ENCODE measurements around the gene UST. TPM values are rescaled to one million over a fixed set of nuclear protein-coding genes. Genes with fewer than 3 reads are reported as not detected.
"Not testable (repeated sequence)": the region's sequence is repeated elsewhere in the genome, so short reads cannot be mapped to it uniquely, and the experiment has no call there.

Gene UST
- total RNA-seq, 2 experiments from 2014 or later = 1.5 to 2.3 TPM

GRCh38 chr6:148779142-148779562 is 32.3 kb downstream of the UST start:
- H3K27me3 Mint-ChIP-seq = peaks cover 4% of the 10 kb centered on the region
- H3K4me3 Mint-ChIP-seq = no peak overlapping the region
- no peak overlapping the region for H3K27ac Mint-ChIP-seq
- H3K4me1 Mint-ChIP-seq = peaks cover 27% of the 10 kb centered on the region
- ATAC-seq = no peak
- CTCF ChIA-PET = interaction anchor here (1.3 kb wide), 1 partner anchor 219 kb away, joined by 3 read pairs; no protein-coding TSS in a partner anchor
- H3K36me3 Mint-ChIP-seq = no peaks in the 10 kb centered on the region
- H3K9me3 Mint-ChIP-seq (ENCODE audit: low read depth) = no peaks in the 10 kb centered on the region
- no peak for DNase-seq

GRCh38 chr6:148780423-148780822 is 33.6 kb downstream of the UST start:
- not testable (repeated sequence) for H3K4me3 Mint-ChIP-seq; H3K27me3 Mint-ChIP-seq; H3K27ac Mint-ChIP-seq; H3K9me3 Mint-ChIP-seq (ENCODE audit: low read depth); DNase-seq; ATAC-seq; H3K36me3 Mint-ChIP-seq
- peaks cover 27% of the 10 kb centered on the region for H3K4me1 Mint-ChIP-seq
- CTCF ChIA-PET = interaction anchor here (1.0 to 2.3 kb wide), 7 partner anchors 10 to 220 kb away, joined by 3 to 12 read pairs (median 3); partner anchors contain the start of gene UST

GRCh38 chr6:148780918-148781436 is 34.1 kb downstream of the UST start:
- Mint-ChIP-seq H3K4me3 (peak overlapping the region; percentile 55), H3K4me1 (peaks cover 27% of the 10 kb centered on the region), H3K36me3 (no peaks in the 10 kb centered on the region), H3K27ac (peak overlapping the region; percentile 77), H3K27me3 (peaks cover 4% of the 10 kb centered on the region), H3K9me3 (ENCODE audit: low read depth) (no peaks in the 10 kb centered on the region)
- CTCF ChIA-PET = interaction anchor here (1.0 to 2.3 kb wide), 7 partner anchors 10 to 221 kb away, joined by 3 to 12 read pairs (median 3); partner anchors contain the start of gene UST
- DNase-seq (no peak), ATAC-seq (peak; percentile 90)

- CTCF ChIA-PET = interaction anchor here (0.7 kb wide), 2 partner anchors 31 to 138 kb away, joined by 3 to 4 read pairs; no protein-coding TSS in a partner anchor
Observed at GRCh38 chr6:148789948-148790347, 43.1 kb downstream of the UST start.

GRCh38 chr6:148790404-148790803 is 43.6 kb downstream of the UST start:
- DNase-seq = no peak
- Mint-ChIP-seq H3K36me3 (no peaks in the 10 kb centered on the region), H3K27me3 (no peaks in the 10 kb centered on the region), H3K4me3 (no peak overlapping the region), H3K9me3 (ENCODE audit: low read depth) (no peaks in the 10 kb centered on the region), H3K27ac (no peak overlapping the region), H3K4me1 (peaks cover 4% of the 10 kb centered on the region)
- no peak for ATAC-seq
- CTCF ChIA-PET = interaction anchor here (0.7 kb wide), 2 partner anchors 31 to 137 kb away, joined by 3 to 4 read pairs; no protein-coding TSS in a partner anchor

More at GRCh38 chr6:148789948-148790347, 43.1 kb downstream of the UST start:
- no peak overlapping the region for H3K4me3 Mint-ChIP-seq
- H3K9me3 Mint-ChIP-seq (ENCODE audit: low read depth) = no peaks in the 10 kb centered on the region
- no peaks in the 10 kb centered on the region for H3K36me3 Mint-ChIP-seq
- no peaks in the 10 kb centered on the region for H3K27me3 Mint-ChIP-seq
- no peak overlapping the region for H3K27ac Mint-ChIP-seq
- DNase-seq (no peak), ATAC-seq (no peak)
- H3K4me1 Mint-ChIP-seq = peaks cover 4% of the 10 kb centered on the region

GRCh38 chr6:148790817-148791216 is 44.0 kb downstream of the UST start:
- DNase-seq = no peak
- Mint-ChIP-seq H3K4me1 (peaks cover 4% of the 10 kb centered on the region), H3K27me3 (no peaks in the 10 kb centered on the region), H3K36me3 (no peaks in the 10 kb centered on the region), H3K9me3 (ENCODE audit: low read depth) (no peaks in the 10 kb centered on the region), H3K4me3 (no peak overlapping the region), H3K27ac (no peak overlapping the region)
- no peak for ATAC-seq
- CTCF ChIA-PET = no interaction called here

GRCh38 chr6:148791372-148791771 is 44.5 kb downstream of the UST start:
- H3K36me3 Mint-ChIP-seq = no peaks in the 10 kb centered on the region
- H3K9me3 Mint-ChIP-seq (ENCODE audit: low read depth) = no peaks in the 10 kb centered on the region
- CTCF ChIA-PET = no interaction called here
- H3K4me1 Mint-ChIP-seq = peaks cover 4% of the 10 kb centered on the region
- H3K27me3 Mint-ChIP-seq = no peaks in the 10 kb centered on the region
- H3K4me3 Mint-ChIP-seq = no peak overlapping the region
- ATAC-seq (no peak), DNase-seq (no peak)
- H3K27ac Mint-ChIP-seq = no peak overlapping the region

GRCh38 chr6:148793721-148794120 is 46.9 kb downstream of the UST start:
- DNase-seq (no peak), ATAC-seq (no peak)
- H3K27me3 Mint-ChIP-seq = no peaks in the 10 kb centered on the region
- no peak overlapping the region for H3K27ac Mint-ChIP-seq
- peaks cover 4% of the 10 kb centered on the region for H3K4me1 Mint-ChIP-seq
- no peaks in the 10 kb centered on the region for H3K36me3 Mint-ChIP-seq
- no peak overlapping the region for H3K4me3 Mint-ChIP-seq
- CTCF ChIA-PET = interaction anchor here (0.9 to 1.2 kb wide), 2 partner anchors 15 to 23 kb away, joined by 3 read pairs; no protein-coding TSS in a partner anchor
- H3K9me3 Mint-ChIP-seq (ENCODE audit: low read depth) = no peaks in the 10 kb centered on the region

- Mint-ChIP-seq H3K9me3 (ENCODE audit: low read depth) (no peaks in the 10 kb centered on the region), H3K4me1 (no peaks in the 10 kb centered on the region), H3K27me3 (no peaks in the 10 kb centered on the region), H3K36me3 (no peaks in the 10 kb centered on the region), H3K27ac (no peak overlapping the region), H3K4me3 (no peak overlapping the region)
- CTCF ChIA-PET = no interaction called here
- no peak for DNase-seq
- no peak for ATAC-seq
Observed at GRCh38 chr6:148794797-148795196, 48.0 kb downstream of the UST start.

- H3K9me3 Mint-ChIP-seq (ENCODE audit: low read depth) = no peaks in the 10 kb centered on the region
- H3K27me3 Mint-ChIP-seq = no peaks in the 10 kb centered on the region
- CTCF ChIA-PET = no interaction called here
- H3K4me1 Mint-ChIP-seq = no peaks in the 10 kb centered on the region
- DNase-seq (no peak), ATAC-seq (no peak)
- no peak overlapping the region for H3K4me3 Mint-ChIP-seq
- no peak overlapping the region for H3K27ac Mint-ChIP-seq
- H3K36me3 Mint-ChIP-seq = no peaks in the 10 kb centered on the region
Observed at GRCh38 chr6:148795563-148795962, 48.7 kb downstream of the UST start.

- DNase-seq (no peak), ATAC-seq (no peak)
- Mint-ChIP-seq H3K27ac (no peak overlapping the region), H3K36me3 (peaks cover 1% of the 10 kb centered on the region), H3K4me3 (no peak overlapping the region), H3K9me3 (ENCODE audit: low read depth) (no peaks in the 10 kb centered on the region), H3K4me1 (peaks cover 3% of the 10 kb centered on the region), H3K27me3 (no peaks in the 10 kb centered on the region)
- CTCF ChIA-PET = no interaction called here
Observed at GRCh38 chr6:148799647-148800046, 52.8 kb downstream of the UST start.

GRCh38 chr6:148800536-148800935 is 53.7 kb downstream of the UST start:
- H3K27me3 Mint-ChIP-seq = no peaks in the 10 kb centered on the region
- ATAC-seq = no peak

GRCh38 chr6:148803979-148804378 is 57.1 kb downstream of the UST start:
- ATAC-seq = no peak
- no peak for DNase-seq
- CTCF ChIA-PET = no interaction called here

More at GRCh38 chr6:148800536-148800935, 53.7 kb downstream of the UST start:
- Mint-ChIP-seq H3K9me3 (ENCODE audit: low read depth) (no peaks in the 10 kb centered on the region), H3K36me3 (peaks cover 1% of the 10 kb centered on the region), H3K4me3 (no peak overlapping the region), H3K27ac (no peak overlapping the region), H3K4me1 (peaks cover 7% of the 10 kb centered on the region)
- CTCF ChIA-PET = interaction anchor here (0.9 kb wide), 2 partner anchors 10 to 16 kb away, joined by 3 read pairs; no protein-coding TSS in a partner anchor
- no peak for DNase-seq

GRCh38 chr6:148805777-148806176 is 58.9 kb downstream of the UST start:
- Mint-ChIP-seq H3K27me3 (no peaks in the 10 kb centered on the region), H3K9me3 (ENCODE audit: low read depth) (no peaks in the 10 kb centered on the region), H3K4me3 (no peak overlapping the region), H3K4me1 (peaks cover 7% of the 10 kb centered on the region), H3K36me3 (peaks cover 1% of the 10 kb centered on the region), H3K27ac (no peak overlapping the region)
- no peak for DNase-seq
- no peak for ATAC-seq
- CTCF ChIA-PET = no interaction called here

More at GRCh38 chr6:148803979-148804378, 57.1 kb downstream of the UST start:
- Mint-ChIP-seq H3K27ac (no peak overlapping the region), H3K27me3 (no peaks in the 10 kb centered on the region), H3K36me3 (peaks cover 1% of the 10 kb centered on the region), H3K4me1 (peaks cover 7% of the 10 kb centered on the region), H3K4me3 (no peak overlapping the region), H3K9me3 (ENCODE audit: low read depth) (no peaks in the 10 kb centered on the region)
